HFFc6 (cell line): ENCODE results near the gene TCP10L. TPM values are rescaled to one million over a fixed set of nuclear protein-coding genes. Genes with fewer than 3 reads are reported as not detected.
"Not testable (repeated sequence)": the region's sequence is repeated elsewhere in the genome, so short reads cannot be mapped to it uniquely, and the experiment has no call there.

Experiments used
- DNase-seq: peaks from one replicate; pipeline ENCODE4 v3.0.0-alpha.2; 2018
- H3K27ac Mint-ChIP-seq: 2 replicates; pipeline ENCODE4 v1.8.0; 2020; ENCODE audit warnings: mild to moderate bottlenecking, mixed read lengths
- H3K27me3 Mint-ChIP-seq: 2 replicates; pipeline ENCODE4 v1.8.0; 2021; ENCODE audit warnings: mild to moderate bottlenecking, moderate library complexity, mixed read lengths; ENCODE audit not compliant: insufficient read depth
- H3K36me3 Mint-ChIP-seq: 2 replicates; pipeline ENCODE4 v1.8.0; 2021; ENCODE audit warnings: low read depth, mixed read lengths
- H3K4me1 Mint-ChIP-seq: 2 replicates; pipeline ENCODE4 v1.8.0; 2020; ENCODE audit warnings: low read depth, mixed read lengths
- H3K4me3 Mint-ChIP-seq: 2 replicates; pipeline ENCODE4 v1.8.0; 2020; ENCODE audit warnings: mild to moderate bottlenecking, moderate library complexity, mixed read lengths
- H3K9me3 Mint-ChIP-seq: 2 replicates; pipeline ENCODE4 v1.8.0; 2020; ENCODE audit warnings: mild to moderate bottlenecking, mixed read lengths
- CTCF ChIP-seq: fragments of 200-600 bp; sonication (generic); IDR thresholded peaks from 2 replicates; pipeline ENCODE4 v1.5.0; 2021; ENCODE audit warnings: antibody characterized with exemption, mild to moderate bottlenecking
- total RNA-seq, 6 experiments: library from RNA; stranded (reverse); fragmentation: NEBNext Ultra II Directional; extraction: Animal tissue kit (Norgen Biotek cat#: 25700); gene quantifications; 2 replicates in 1 of 6; 3 replicates in 5 of 6; pipeline ENCODE4 v1.2.3, GENCODE V29; 2021

TCP10L gene
- total RNA-seq, 6 experiments from 2014 or later: 0.14 TPM; not detected in 5

GRCh38 chr21:32549440-32549839, 35.9 kb downstream of the TCP10L start:
- H3K27ac Mint-ChIP-seq: no peak overlapping the region
- peaks cover 3% of the 10 kb centered on the region for H3K27me3 Mint-ChIP-seq
- no peaks in the 10 kb centered on the region for H3K36me3 Mint-ChIP-seq
- no peak for TF ChIP-seq CTCF
- H3K9me3 Mint-ChIP-seq: no peaks in the 10 kb centered on the region
- peaks cover 22% of the 10 kb centered on the region for H3K4me1 Mint-ChIP-seq
- no peak overlapping the region for H3K4me3 Mint-ChIP-seq
- no peak for DNase-seq

- H3K4me1 Mint-ChIP-seq: peaks cover 22% of the 10 kb centered on the region
Observed at GRCh38 chr21:32548978-32549377, 36.3 kb downstream of the TCP10L start.

GRCh38 chr21:32547018-32547417, 38.3 kb downstream of the TCP10L start:
- peaks cover 14% of the 10 kb centered on the region for H3K4me1 Mint-ChIP-seq
- H3K27ac Mint-ChIP-seq: no peak overlapping the region
- TF ChIP-seq CTCF: no peak
- no peak for DNase-seq
- no peaks in the 10 kb centered on the region for H3K9me3 Mint-ChIP-seq
- H3K27me3 Mint-ChIP-seq: peaks cover 3% of the 10 kb centered on the region
- no peak overlapping the region for H3K4me3 Mint-ChIP-seq
- H3K36me3 Mint-ChIP-seq: no peaks in the 10 kb centered on the region

More at GRCh38 chr21:32548978-32549377, 36.3 kb downstream of the TCP10L start:
- no peak for TF ChIP-seq CTCF
- Mint-ChIP-seq H3K36me3 (no peaks in the 10 kb centered on the region), H3K9me3 (no peaks in the 10 kb centered on the region), H3K27ac (no peak overlapping the region), H3K27me3 (peaks cover 3% of the 10 kb centered on the region), H3K4me3 (no peak overlapping the region)
- DNase-seq: no peak

- no peak for TF ChIP-seq CTCF
- no peak overlapping the region for H3K27ac Mint-ChIP-seq
- H3K9me3 Mint-ChIP-seq: no peaks in the 10 kb centered on the region
- no peak for DNase-seq
- H3K4me3 Mint-ChIP-seq: no peak overlapping the region
- peaks cover 14% of the 10 kb centered on the region for H3K4me1 Mint-ChIP-seq
- peaks cover 3% of the 10 kb centered on the region for H3K27me3 Mint-ChIP-seq
- no peaks in the 10 kb centered on the region for H3K36me3 Mint-ChIP-seq
Observed at GRCh38 chr21:32545948-32546441, 39.3 kb downstream of the TCP10L start.

GRCh38 chr21:32544697-32545096, 40.6 kb downstream of the TCP10L start:
- no peak for TF ChIP-seq CTCF
- H3K9me3 Mint-ChIP-seq: no peaks in the 10 kb centered on the region
- H3K4me3 Mint-ChIP-seq: no peak overlapping the region
- peaks cover 14% of the 10 kb centered on the region for H3K4me1 Mint-ChIP-seq
- H3K27ac Mint-ChIP-seq: no peak overlapping the region
- no peaks in the 10 kb centered on the region for H3K36me3 Mint-ChIP-seq
- H3K27me3 Mint-ChIP-seq: peaks cover under 1% of the 10 kb centered on the region
- no peak for DNase-seq

- H3K27ac Mint-ChIP-seq: no peak overlapping the region
- DNase-seq: no peak
- no peaks in the 10 kb centered on the region; the same call in none of the 2 replicates for H3K27me3 Mint-ChIP-seq
- H3K36me3 Mint-ChIP-seq: no peaks in the 10 kb centered on the region
- H3K4me3 Mint-ChIP-seq: no peak overlapping the region
- H3K4me1 Mint-ChIP-seq: peaks cover 14% of the 10 kb centered on the region
- no peaks in the 10 kb centered on the region for H3K9me3 Mint-ChIP-seq
- no peak for TF ChIP-seq CTCF
Observed at GRCh38 chr21:32543975-32544374, 41.3 kb downstream of the TCP10L start.

GRCh38 chr21:32543056-32543455, 42.3 kb downstream of the TCP10L start:
- H3K36me3 Mint-ChIP-seq, DNase-seq, H3K4me3 Mint-ChIP-seq, H3K27me3 Mint-ChIP-seq, H3K9me3 Mint-ChIP-seq, H3K27ac Mint-ChIP-seq: not testable (repeated sequence)
- H3K4me1 Mint-ChIP-seq: peaks cover 14% of the 10 kb centered on the region
